MM.1S (cell line): Measurements from ENCODE around the gene PARD6G.

Experiments used
- EZH2phosphoT487 ChIP-seq: fragments of 300-600 bp; sonication (generic); IDR thresholded peaks from 2 replicates; pipeline ENCODE4 v1.6.1; 2018; ENCODE audit warnings: antibody characterized with exemption, low read length
- TF ChIP-seq, protein P1 (sequence below): fragments of 300-600 bp; sonication (generic); IDR thresholded peaks from 2 replicates; pipeline ENCODE4 v1.5.1; 2016; ENCODE audit warnings: antibody characterized with exemption, low read length, mixed read lengths

DNA sequence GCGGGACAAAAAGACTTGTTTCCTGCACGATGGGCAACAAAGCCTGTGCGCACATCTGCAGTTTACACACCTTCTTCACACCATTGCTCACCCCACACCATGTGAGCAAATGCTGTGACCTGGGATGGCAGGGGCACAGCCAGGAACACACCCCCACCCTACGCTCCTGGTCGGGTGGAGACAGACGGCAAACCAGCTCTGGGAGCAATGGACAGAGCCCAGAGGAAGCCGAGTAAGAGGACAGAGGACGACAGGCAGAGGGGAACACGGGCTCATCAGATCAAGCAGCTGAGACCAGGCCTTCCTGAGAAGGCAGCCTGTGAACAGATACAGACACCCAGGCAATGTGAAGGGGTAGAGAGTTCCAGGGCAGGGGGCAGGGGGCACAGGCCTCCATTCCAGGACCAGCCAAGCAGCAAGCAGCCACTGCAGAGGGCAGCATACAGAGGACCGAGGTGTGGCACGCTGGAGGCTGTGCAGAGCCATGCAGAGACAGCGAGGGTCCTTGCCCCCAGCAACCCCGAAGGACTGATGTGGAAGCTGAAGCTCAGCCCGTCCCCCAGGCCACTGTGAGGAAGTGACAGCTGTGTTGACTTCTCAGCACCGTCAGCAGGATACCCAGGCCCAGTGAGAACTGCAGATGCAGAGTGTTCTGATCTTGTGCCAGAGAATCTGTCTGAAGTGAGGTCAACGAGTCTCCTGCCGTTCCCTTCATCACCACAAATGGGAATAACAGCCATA is 46.2 kb downstream of the PARD6G start:
- TF ChIP-seq, protein P1, sequence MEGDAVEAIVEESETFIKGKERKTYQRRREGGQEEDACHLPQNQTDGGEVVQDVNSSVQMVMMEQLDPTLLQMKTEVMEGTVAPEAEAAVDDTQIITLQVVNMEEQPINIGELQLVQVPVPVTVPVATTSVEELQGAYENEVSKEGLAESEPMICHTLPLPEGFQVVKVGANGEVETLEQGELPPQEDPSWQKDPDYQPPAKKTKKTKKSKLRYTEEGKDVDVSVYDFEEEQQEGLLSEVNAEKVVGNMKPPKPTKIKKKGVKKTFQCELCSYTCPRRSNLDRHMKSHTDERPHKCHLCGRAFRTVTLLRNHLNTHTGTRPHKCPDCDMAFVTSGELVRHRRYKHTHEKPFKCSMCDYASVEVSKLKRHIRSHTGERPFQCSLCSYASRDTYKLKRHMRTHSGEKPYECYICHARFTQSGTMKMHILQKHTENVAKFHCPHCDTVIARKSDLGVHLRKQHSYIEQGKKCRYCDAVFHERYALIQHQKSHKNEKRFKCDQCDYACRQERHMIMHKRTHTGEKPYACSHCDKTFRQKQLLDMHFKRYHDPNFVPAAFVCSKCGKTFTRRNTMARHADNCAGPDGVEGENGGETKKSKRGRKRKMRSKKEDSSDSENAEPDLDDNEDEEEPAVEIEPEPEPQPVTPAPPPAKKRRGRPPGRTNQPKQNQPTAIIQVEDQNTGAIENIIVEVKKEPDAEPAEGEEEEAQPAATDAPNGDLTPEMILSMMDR, result no peak
- no peak for TF ChIP-seq EZH2phosphoT487
